Ovary (tissue), 9 donors: Measurements from ENCODE around the gene SLC12A5. TPM values are rescaled to one million over a fixed set of nuclear protein-coding genes. Genes with fewer than 3 reads are reported as not detected.
"Not testable (repeated sequence)": the region's sequence is repeated elsewhere in the genome, so short reads cannot be mapped to it uniquely, and the experiment has no call there.

Experiments
- DNase-seq, 5 donors: peaks; one replicate each; pipeline ENCODE4 v3.0.0-alpha.2; 2019 to 2020
- H3K27ac ChIP-seq, 2 donors: fragments of 200-600 bp; one replicate each; pipeline versions ENCODE4 v1.5.1 to v1.8.0; 2019 to 2022
- H3K27me3 ChIP-seq: fragments of 200-600 bp; one replicate; pipeline ENCODE4 v1.8.0; 2022
- H3K36me3 ChIP-seq: fragments of 200-600 bp; sonication (generic); one replicate; pipeline ENCODE4 v1.5.1; 2019
- H3K4me1 ChIP-seq: one replicate; pipeline ENCODE4 v1.8.1; 2013; ENCODE audit warnings: mild to moderate bottlenecking, moderate library complexity; ENCODE audit not compliant: insufficient read depth
- H3K4me3 ChIP-seq: fragments of 200-600 bp; sonication (generic); one replicate; pipeline ENCODE4 v1.5.1; 2017
- H3K9me3 ChIP-seq, 2 donors: fragments of 200-600 bp in 1 of 2; sonication (generic) in 1 of 2; one replicate each; pipeline versions ENCODE4 v1.5.1 to v1.8.1; 2013 to 2019; ENCODE audit warnings: mild to moderate bottlenecking in 1 of 2, moderate library complexity in 1 of 2
- EP300 ChIP-seq: sonication (generic); formaldehyde crosslinking; IDR thresholded peaks from one replicate; pipeline ENCODE4 v1.6.1; 2017; ENCODE audit warnings: antibody characterized with exemption
- POLR2A ChIP-seq: fragments of 450-650 bp; IDR thresholded peaks from one replicate; pipeline ENCODE4 v1.6.1; 2017; ENCODE audit warnings: antibody characterized with exemption, mild to moderate bottlenecking, moderate library complexity
- WGBS, 3 donors: extraction: QIAGEN DNeasy Blood & Tissue Kit in 1 of 3; methylation state at CpG; one replicate each; pipeline versions ENCODE4 v1.1.5 to v1.1.7; 2013 to 2017; 5-methylcytosine and 5-hydroxymethylcytosine counted together
- intact Hi-C, 4 donors: fragments of 100-400 bp; cut with DNase I; formaldehyde crosslinking; loops; one replicate each; pipeline versions ENCODE4 v1.11.0 to v1.15.1; 2022 to 2023
- polyA plus RNA-seq, 2 donors: library from polyadenylated mRNA; stranded (reverse); fragments of 200-250 nt in 1 of 2; fragments of 350-450 nt in 1 of 2; fragmentation: Illumina TruSeq in 1 of 2; extraction: RNeasy Lipid Tissue Mini Kit (QIAGEN cat#74804) in 1 of 2; gene quantifications; one replicate each; pipeline ENCODE4 v1.2.3, GENCODE V29; 2013 to 2014
- total RNA-seq, 7 donors: library from RNA; depleted of rRNA in 2 of 7; stranded (reverse); fragments of >200 nt in 2 of 7; fragmentation: NEBNext Ultra II Directional in 3 of 7; extraction: Animal tissue kit (Norgen Biotek cat#: 25700) in 3 of 7; gene quantifications; one replicate each; pipeline versions ENCODE4 v1.1.0 to v1.2.4, GENCODE V29; 2016 to 2023
- TF ChIP-seq, protein P1 (sequence below), 3 donors: fragments of 450-650 bp in 2 of 3; fragments of 200-600 bp in 1 of 3; IDR thresholded peaks; one replicate each; pipeline versions ENCODE4 v1.5.1 to v1.8.0; 2016 to 2022; ENCODE audit warnings: antibody characterized with exemption in 3 of 3, mild to moderate bottlenecking in 1 of 3
- donor health status: DM: no; HTN: no; CAD: no; lungs with moderate emphysema.
- donor health status: DM: no; HTN: no; CAD: no.
- donor health status: Bipolar disorder and iron deficiency.
- donor health status: DM: yes; HTN: yes; CAD: no.
- donor health status: DM: no; HTN: no; CAD: no.
- donor health status: DM: yes; HTN: yes; CAD: no.

The SLC12A5 gene
- total and polyA plus RNA-seq, 9 donors, result 1.1 to 3.8 (median 1.4) TPM; not detected in 2

DNA sequence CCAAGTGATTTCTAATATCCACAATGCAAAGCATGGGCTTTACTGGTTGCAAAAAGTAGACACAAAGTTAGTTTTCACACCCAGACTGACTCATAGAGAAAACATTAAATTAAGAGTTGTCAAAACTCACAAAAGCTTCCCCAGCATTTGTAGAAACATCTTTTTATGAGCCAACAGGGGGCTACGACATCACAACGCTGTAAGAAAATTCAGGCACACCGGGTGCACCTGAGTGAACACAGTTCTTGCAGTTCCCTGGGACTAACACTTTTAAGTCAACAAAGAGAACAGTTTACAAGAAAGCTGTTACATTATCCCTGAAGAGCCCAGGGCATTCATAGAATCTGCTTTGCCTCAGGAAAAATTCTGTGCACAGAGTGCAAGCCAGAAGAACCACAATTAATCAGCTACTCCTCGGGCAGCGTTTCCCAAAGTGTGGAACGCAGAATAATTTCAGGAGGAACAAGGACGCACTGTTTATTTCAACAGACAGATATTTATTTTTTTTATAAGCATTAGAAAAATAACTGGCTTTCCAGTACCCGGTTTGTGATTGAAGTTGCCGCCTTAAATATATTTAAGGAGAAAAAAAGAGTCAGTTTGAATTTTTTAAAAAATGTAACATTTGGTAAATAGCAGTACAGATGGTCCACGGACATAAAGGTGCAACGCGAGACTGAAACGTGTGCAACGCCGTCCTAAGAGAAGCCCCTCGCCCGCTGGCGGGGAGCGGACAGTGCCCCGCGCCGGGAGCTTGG, 59.6 kb downstream of the SLC12A5 start:
- peak overlapping the region; percentile 89 to 99 for H3K27ac ChIP-seq
- peaks cover 11% of the 10 kb centered on the region for H3K4me1 ChIP-seq
- 1 to 3% (median 2%) methylated on average over 22 of the region's 22 CpGs for WGBS, 3 donors
- peak overlapping the region; percentile 94 for H3K4me3 ChIP-seq
- H3K27me3 ChIP-seq, result no peaks in the 10 kb centered on the region
- H3K36me3 ChIP-seq, result no peaks in the 10 kb centered on the region
- TF ChIP-seq, protein P1, sequence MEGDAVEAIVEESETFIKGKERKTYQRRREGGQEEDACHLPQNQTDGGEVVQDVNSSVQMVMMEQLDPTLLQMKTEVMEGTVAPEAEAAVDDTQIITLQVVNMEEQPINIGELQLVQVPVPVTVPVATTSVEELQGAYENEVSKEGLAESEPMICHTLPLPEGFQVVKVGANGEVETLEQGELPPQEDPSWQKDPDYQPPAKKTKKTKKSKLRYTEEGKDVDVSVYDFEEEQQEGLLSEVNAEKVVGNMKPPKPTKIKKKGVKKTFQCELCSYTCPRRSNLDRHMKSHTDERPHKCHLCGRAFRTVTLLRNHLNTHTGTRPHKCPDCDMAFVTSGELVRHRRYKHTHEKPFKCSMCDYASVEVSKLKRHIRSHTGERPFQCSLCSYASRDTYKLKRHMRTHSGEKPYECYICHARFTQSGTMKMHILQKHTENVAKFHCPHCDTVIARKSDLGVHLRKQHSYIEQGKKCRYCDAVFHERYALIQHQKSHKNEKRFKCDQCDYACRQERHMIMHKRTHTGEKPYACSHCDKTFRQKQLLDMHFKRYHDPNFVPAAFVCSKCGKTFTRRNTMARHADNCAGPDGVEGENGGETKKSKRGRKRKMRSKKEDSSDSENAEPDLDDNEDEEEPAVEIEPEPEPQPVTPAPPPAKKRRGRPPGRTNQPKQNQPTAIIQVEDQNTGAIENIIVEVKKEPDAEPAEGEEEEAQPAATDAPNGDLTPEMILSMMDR (IDR thresholded peaks at IDR 0.05), result no peak
- TF ChIP-seq EP300 (no peak), POLR2A (no peak)
- no peak for DNase-seq
- intact Hi-C loops, result loop anchor here in 3 of 4 donors (5.0 to 10.0 kb wide), 3 partner anchors 76 to 294 kb away; partner anchors contain the start of genes DNTTIP1 (in 1 of the 3), WFDC3 (in 1 of the 3) and ZNF335 (in 1 of the 3)
- H3K9me3 ChIP-seq, result no peaks in the 10 kb centered on the region

DNA sequence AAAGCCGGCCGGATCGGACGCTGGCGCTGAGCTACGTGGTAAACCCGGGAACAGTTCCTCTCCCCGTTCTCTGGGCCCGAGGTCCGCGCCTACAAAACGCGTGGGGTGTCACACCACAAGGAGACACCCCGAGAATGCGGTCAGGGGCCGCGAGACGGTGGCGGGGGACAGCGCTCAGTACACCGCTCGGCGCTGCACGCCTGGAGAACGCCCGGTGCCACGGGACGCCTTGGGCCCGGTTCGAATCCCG, 60.1 kb downstream of the SLC12A5 start:
- H3K27ac ChIP-seq, result peak overlapping the region; percentile 89 to 99
- peak overlapping the region; percentile 94 for H3K4me3 ChIP-seq
- no peaks in the 10 kb centered on the region for H3K9me3 ChIP-seq
- WGBS, 3 donors, result 0% methylated on average over 30 to 31 of the region's 31 CpGs
- no peaks in the 10 kb centered on the region for H3K27me3 ChIP-seq
- H3K4me1 ChIP-seq, result peaks cover 11% of the 10 kb centered on the region
- H3K36me3 ChIP-seq, result no peaks in the 10 kb centered on the region
- intact Hi-C loops, result loop anchor here in 3 of 4 donors (5.0 to 10.0 kb wide), 3 partner anchors 77 to 294 kb away; partner anchors contain the start of genes DNTTIP1 (in 1 of the 3), WFDC3 (in 1 of the 3) and ZNF335 (in 1 of the 3)
- no peak for DNase-seq
- TF ChIP-seq, protein P1 (IDR thresholded peaks at IDR 0.05), result no peak

DNA sequence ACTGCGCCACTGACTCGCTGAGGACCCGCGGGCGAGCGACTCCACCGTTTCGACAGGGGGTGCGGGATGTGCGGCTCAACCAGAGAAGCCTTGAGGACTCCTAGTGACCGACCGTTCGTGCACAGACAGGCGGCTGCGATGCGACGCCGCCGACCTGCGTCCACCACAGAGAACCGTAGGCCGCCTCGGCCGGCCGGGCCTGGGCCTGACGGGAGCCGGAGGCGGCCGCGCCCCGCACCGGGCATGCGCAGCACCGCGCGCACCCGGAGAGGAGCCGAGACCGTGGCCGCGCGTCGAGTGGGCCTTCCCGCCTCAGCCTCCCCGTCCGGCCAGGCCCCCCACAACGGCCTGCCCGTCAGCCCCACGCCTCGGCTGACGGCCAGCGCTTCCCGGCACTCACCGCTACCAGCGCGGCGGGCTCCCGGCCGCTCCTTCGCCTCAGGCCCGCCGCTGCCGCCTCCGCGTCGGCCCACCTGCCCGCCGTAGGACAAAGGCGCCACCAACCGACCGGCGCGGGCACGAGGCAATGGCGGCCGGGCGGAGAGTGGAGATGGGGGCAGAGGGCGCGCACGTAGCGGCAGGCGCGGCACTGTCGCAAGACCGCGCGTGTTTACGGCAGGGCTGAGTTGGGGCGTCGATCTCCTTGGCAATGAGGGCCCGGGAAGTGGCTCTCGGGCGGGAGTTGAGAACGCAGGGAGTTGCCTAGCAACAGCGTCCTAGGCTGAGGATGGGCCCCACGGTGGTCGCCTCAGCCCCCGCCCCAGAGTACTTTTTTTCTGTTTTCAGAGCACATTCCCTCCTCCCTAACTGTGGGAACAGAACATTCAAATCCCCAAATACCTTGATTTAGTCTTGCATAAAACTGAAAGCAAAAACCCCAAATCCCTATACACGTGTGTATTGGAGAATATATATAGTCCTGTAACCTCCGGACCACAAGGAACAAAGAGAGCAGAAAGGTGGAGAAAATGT, 60.7 kb downstream of the SLC12A5 start, which contains the start of gene NCOA5:
Gene NCOA5, minus strand, starts transcription at position 546 of the 972 bp plus-strand sequence. CDS start 10,538 bp downstream, outside the sequence.
- Histone ChIP-seq H3K9me3 (no peaks in the 10 kb centered on the region), H3K4me1 (peaks cover 11% of the 10 kb centered on the region), H3K27me3 (no peaks in the 10 kb centered on the region), H3K4me3 (peak within 1 kb of the TSS; percentile 94), H3K36me3 (no peaks in the 10 kb centered on the region), H3K27ac (peak within 1 kb of the TSS; percentile 89 to 99)
- TF ChIP-seq POLR2A, result peak; percentile 98
- TF ChIP-seq EP300, result no peak
- TF ChIP-seq, protein P1 (IDR thresholded peaks at IDR 0.05), result peak in 2 of 3 donors; percentile 60 to 72
- DNase-seq, result peak; percentile 95 to 98 (median 96)
- intact Hi-C loops, result loop anchor here (5.0 to 10.0 kb wide), 5 partner anchors 77 to 295 kb away; partner anchors contain the start of genes CTSA (in 1 of the 4), DNTTIP1 (in 1 of the 4), NEURL2 (in 1 of the 4) and WFDC3 (in 1 of the 4)
- 0% methylated on average over 74 to 100 of the region's 100 CpGs for WGBS, 3 donors

DNA sequence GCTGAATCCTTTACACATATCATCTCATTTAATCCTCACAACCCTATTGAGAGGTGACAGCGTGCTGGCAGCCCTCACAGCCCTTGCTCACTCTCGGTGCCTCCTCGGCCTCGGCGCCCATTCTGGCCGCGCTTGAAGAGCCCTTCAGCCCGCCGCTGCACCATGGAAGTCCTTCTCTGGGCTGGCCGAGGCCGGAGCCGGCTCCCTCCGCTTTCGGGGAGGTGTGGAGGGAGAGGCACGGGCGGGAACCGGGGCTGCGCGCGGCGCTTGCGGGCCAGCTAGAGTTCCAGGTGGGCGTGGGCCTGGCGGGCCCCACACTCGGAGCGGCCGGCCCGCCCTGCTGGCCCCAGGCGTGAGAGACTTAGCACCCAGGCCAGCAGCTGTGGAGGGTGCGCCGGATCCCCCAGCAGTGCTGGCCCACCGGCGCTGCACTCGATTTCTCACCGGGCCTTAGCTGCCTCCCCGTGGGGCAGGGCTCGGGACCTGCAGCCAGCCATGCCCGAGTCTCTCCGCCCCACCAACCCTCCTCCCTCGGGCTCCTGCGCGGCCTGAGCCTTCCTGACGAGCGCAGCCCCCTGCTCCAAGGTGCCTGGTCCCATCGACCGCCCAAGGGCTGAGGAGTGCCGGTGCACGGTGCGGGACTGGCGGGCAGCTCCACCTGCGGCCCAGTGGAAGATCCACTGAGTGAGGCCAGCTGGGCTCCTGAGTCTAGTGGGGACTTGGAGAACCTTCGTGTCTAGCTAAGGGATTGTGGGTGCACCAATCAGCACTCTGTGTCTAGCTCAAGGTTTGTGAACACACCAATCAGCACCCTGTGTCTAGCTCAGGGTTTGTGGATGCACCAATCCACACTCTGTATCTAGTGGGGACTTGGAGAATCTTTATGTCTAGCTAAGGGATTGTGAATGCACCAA, 62.9 kb downstream of the SLC12A5 start:
- H3K27me3 ChIP-seq, H3K9me3 ChIP-seq, H3K36me3 ChIP-seq, H3K4me3 ChIP-seq, H3K4me1 ChIP-seq, H3K27ac ChIP-seq: not testable (repeated sequence)
- peak in 2 of 5 donors; percentile 27 to 32 for DNase-seq
- intact Hi-C loops, result loop anchor here in 2 of 4 donors (5.0 to 10.0 kb wide), 2 partner anchors 107 to 200 kb away; partner anchors contain the start of genes CTSA (in 1 of the 2) and NEURL2 (in 1 of the 2)
- 93 to 97% (median 95%) methylated on average over 52 of the region's 52 CpGs for WGBS, 3 donors
